ENCODE measurements around the gene CXCL10.

- TF ChIP-seq CTCF (IDR thresholded peaks at IDR 0.05) (no peak), POLR2A (IDR thresholded peaks at IDR 0.05) (no peak)
Observed at GRCh38 chr4:76022031-76022430, 1.3 kb downstream of the CXCL10 start.
